ENCODE results near the gene LRRC38.

Gene LRRC38

DNA sequence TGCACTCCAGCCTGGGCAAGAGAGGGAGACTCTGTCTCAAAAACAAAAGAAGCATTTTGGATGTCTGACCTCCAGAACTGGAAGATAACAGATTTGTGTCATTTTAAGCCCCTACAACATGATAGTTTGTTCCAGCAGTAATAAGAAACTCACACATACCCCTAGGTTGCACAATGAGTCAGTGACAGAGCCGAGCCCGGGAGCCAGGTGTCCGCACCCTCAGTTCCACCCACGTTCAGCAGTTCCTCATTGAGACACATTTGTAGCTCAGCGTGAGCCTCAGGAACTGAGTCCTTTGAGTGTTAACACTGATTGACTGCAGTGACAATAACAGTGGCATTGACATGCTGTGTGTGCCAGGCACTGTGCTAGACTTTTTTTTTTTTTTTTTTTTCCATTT, 19.8 kb downstream of the LRRC38 start:
- Histone ChIP-seq H3K4me1 (no peaks in the 10 kb centered on the region), H3K79me2 (no peaks in the 10 kb centered on the region), H3K4me3 (ENCODE audit: low read depth, low read length) (no peak overlapping the region), H3K27ac (no peak overlapping the region), H3K9ac (no peak overlapping the region), H2AFZ (no peak overlapping the region), H3K27me3 (ENCODE audit: control insufficient read depth, insufficient read depth, low read length) (no peaks in the 10 kb centered on the region), H3K4me2 (ENCODE audit: low read length) (no peak overlapping the region), H3K9me3 (ENCODE audit: control insufficient read depth, low read length) (no peaks in the 10 kb centered on the region), H3K36me3 (ENCODE audit: control insufficient read depth, insufficient read depth, low read length) (no peaks in the 10 kb centered on the region)
- TF ChIP-seq, protein P1, sequence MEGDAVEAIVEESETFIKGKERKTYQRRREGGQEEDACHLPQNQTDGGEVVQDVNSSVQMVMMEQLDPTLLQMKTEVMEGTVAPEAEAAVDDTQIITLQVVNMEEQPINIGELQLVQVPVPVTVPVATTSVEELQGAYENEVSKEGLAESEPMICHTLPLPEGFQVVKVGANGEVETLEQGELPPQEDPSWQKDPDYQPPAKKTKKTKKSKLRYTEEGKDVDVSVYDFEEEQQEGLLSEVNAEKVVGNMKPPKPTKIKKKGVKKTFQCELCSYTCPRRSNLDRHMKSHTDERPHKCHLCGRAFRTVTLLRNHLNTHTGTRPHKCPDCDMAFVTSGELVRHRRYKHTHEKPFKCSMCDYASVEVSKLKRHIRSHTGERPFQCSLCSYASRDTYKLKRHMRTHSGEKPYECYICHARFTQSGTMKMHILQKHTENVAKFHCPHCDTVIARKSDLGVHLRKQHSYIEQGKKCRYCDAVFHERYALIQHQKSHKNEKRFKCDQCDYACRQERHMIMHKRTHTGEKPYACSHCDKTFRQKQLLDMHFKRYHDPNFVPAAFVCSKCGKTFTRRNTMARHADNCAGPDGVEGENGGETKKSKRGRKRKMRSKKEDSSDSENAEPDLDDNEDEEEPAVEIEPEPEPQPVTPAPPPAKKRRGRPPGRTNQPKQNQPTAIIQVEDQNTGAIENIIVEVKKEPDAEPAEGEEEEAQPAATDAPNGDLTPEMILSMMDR (IDR thresholded peaks at IDR 0.05): no peak

DNA sequence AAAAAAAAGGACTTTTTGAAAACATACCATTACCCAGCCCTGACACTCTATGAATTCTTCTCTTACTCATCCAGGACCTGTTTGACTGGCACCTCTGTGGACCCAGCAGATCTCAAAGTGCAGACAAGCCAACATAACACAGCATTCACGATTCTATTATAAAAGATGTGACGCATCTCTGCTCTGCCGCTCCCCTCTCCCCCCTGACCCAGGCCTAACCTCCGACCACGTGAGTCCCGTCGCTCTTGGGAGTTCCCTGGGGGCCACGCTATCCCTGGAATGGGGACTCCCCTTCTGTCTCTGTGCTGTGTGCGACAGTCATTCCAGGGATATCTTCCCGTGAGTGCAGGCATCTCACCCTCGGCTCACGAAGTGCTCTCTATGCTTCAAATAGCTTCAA, 21.1 kb downstream of the LRRC38 start:
- H3K27ac ChIP-seq: no peak overlapping the region

DNA sequence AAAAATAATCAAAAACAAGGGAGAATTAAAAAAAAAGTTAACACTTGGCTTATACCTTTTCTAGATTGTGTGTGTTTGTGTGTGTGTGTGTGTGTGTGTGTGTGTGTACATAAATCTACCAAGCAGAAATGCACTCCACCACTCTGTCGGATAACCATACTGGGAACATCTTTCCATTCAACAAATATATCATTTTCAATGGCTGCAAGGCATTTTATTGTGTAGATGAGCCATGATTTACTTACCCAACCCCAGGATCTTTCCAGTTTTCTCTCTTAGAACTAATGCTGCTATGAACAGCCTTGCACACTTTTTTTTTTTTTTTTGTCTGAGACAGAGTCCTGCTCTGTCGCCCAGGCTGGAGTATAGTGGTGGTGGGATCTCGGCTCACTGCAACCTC, 25.8 kb downstream of the LRRC38 start:
- no peaks in the 10 kb centered on the region for H3K9me3 ChIP-seq (ENCODE audit: control insufficient read depth, low read length)
- H3K4me3 ChIP-seq (ENCODE audit: low read depth, low read length): no peak overlapping the region
- no peaks in the 10 kb centered on the region for H3K4me1 ChIP-seq
- H3K79me2 ChIP-seq: no peaks in the 10 kb centered on the region
- H3K27ac ChIP-seq: no peak overlapping the region
- no peaks in the 10 kb centered on the region for H3K36me3 ChIP-seq (ENCODE audit: control insufficient read depth, insufficient read depth, low read length)
- H3K9ac ChIP-seq: no peak overlapping the region
- H3K27me3 ChIP-seq (ENCODE audit: control insufficient read depth, insufficient read depth, low read length): no peaks in the 10 kb centered on the region
- TF ChIP-seq, protein P1 (IDR thresholded peaks at IDR 0.05): no peak
- no peak overlapping the region for H2AFZ ChIP-seq
- H3K4me2 ChIP-seq (ENCODE audit: low read length): no peak overlapping the region

More for the DNA sequence above, 21.1 kb downstream of the LRRC38 start:
- H3K79me2 ChIP-seq: no peaks in the 10 kb centered on the region
- H3K27me3 ChIP-seq (ENCODE audit: control insufficient read depth, insufficient read depth, low read length): no peaks in the 10 kb centered on the region
- no peaks in the 10 kb centered on the region for H3K4me1 ChIP-seq
- H3K36me3 ChIP-seq (ENCODE audit: control insufficient read depth, insufficient read depth, low read length): no peaks in the 10 kb centered on the region
- TF ChIP-seq, protein P1 (IDR thresholded peaks at IDR 0.05): no peak
- H3K4me3 ChIP-seq (ENCODE audit: low read depth, low read length): no peak overlapping the region
- no peaks in the 10 kb centered on the region for H3K9me3 ChIP-seq (ENCODE audit: control insufficient read depth, low read length)
- no peak overlapping the region for H2AFZ ChIP-seq
- no peak overlapping the region for H3K4me2 ChIP-seq (ENCODE audit: low read length)
- H3K9ac ChIP-seq: no peak overlapping the region

DNA sequence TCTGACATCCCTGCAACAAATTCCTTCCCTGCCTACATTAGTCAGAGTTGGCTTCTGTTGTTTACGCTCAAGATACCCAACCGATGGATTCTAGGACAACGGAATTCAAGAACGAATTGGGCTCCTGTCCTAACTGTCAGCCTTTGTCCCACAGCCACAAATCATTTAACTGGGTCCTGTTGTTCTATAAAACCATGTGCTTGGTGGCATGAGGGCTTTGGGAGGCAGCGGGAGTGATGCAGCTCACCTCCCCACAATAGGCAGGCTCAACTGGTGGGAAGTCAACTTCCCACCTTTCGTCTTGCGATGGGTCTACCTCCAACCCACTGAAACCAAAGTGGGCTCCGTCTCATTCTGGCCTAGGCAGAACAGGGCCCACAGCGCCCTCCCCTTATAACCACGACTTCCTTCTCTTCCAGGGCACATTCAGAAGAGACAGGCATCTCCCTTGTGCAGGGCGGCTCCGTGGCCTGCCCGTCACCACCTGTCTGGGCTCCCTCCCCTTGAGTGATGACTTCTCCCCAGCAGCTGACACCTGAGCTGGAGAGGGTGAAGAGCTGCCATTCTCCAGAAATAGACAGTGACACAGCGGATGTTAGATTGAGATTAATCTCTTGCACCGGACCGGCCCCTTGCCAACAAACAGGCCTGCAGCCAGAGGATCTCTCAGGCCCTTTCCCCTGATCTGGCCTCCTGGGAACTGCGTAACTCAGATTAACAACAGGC, 26.5 kb downstream of the LRRC38 start:
- TF ChIP-seq, protein P1 (IDR thresholded peaks at IDR 0.05): no peak
- Histone ChIP-seq H3K9ac (no peak overlapping the region), H3K79me2 (no peaks in the 10 kb centered on the region), H3K4me2 (ENCODE audit: low read length) (no peak overlapping the region), H3K9me3 (ENCODE audit: control insufficient read depth, low read length) (no peaks in the 10 kb centered on the region), H3K4me1 (no peaks in the 10 kb centered on the region), H3K27ac (no peak overlapping the region), H2AFZ (no peak overlapping the region), H3K36me3 (ENCODE audit: control insufficient read depth, insufficient read depth, low read length) (no peaks in the 10 kb centered on the region), H3K27me3 (ENCODE audit: control insufficient read depth, insufficient read depth, low read length) (no peaks in the 10 kb centered on the region), H3K4me3 (ENCODE audit: low read depth, low read length) (no peak overlapping the region)

DNA sequence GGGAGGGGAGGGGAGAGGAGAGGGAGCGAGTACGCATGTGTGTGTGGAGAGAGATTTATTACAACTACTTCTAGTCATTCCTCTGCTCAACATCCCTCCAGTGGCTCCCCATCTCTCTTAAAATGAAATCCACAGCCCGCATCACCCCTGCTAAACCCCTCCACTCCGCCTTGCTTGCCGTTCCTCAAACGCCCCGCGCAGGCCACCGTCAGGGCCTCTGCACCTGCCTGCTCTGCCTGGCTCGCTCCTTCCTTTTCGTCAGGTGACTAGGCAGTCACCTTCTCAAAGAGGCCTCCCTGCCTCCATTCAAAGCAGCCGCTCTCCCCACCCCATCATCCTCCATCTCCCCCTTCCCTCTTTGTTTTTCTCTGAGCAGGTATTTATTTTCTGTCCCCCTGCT, 29.9 kb downstream of the LRRC38 start:
- Histone ChIP-seq H2AFZ (no peak overlapping the region), H3K4me3 (ENCODE audit: low read depth, low read length) (no peak overlapping the region), H3K27me3 (ENCODE audit: control insufficient read depth, insufficient read depth, low read length) (no peaks in the 10 kb centered on the region), H3K79me2 (no peaks in the 10 kb centered on the region), H3K4me1 (no peaks in the 10 kb centered on the region), H3K27ac (no peak overlapping the region), H3K9me3 (ENCODE audit: control insufficient read depth, low read length) (no peaks in the 10 kb centered on the region), H3K36me3 (ENCODE audit: control insufficient read depth, insufficient read depth, low read length) (no peaks in the 10 kb centered on the region), H3K9ac (no peak overlapping the region), H3K4me2 (ENCODE audit: low read length) (no peak overlapping the region)
- TF ChIP-seq, protein P1 (IDR thresholded peaks at IDR 0.05): no peak
